Fibroblast of lung (primary cell): ENCODE results near the gene PXDC1. TPM values are rescaled to one million over a fixed set of nuclear protein-coding genes. Genes with fewer than 3 reads are reported as not detected.

Experiments used
- DNase-seq, 2 donors: peaks; one replicate each; pipeline versions ENCODE4 v3.0.0 to v3.0.0-alpha.2; 2010; ENCODE audit warnings: low read depth in 2 of 2
- H2AFZ ChIP-seq: 2 replicates; pipeline ENCODE4 v1.5.1; 2012; ENCODE audit warnings: low read length, control low read depth, inconsistent platforms
- H3K27ac ChIP-seq: 2 replicates; pipeline ENCODE4 v1.5.1; 2011; ENCODE audit warnings: low read length, control low read depth; ENCODE audit not compliant: insufficient read depth
- H3K27me3 ChIP-seq: 2 replicates; pipeline ENCODE4 v1.5.1; 2011; ENCODE audit warnings: mild to moderate bottlenecking, low read length; ENCODE audit not compliant: control insufficient read depth, insufficient read depth
- H3K36me3 ChIP-seq: 2 replicates; pipeline ENCODE4 v1.5.1; 2011; ENCODE audit warnings: low read length; ENCODE audit not compliant: control insufficient read depth, insufficient read depth
- H3K4me1 ChIP-seq: 2 replicates; pipeline ENCODE4 v1.5.1; 2011; ENCODE audit warnings: low read length; ENCODE audit not compliant: control insufficient read depth, insufficient read depth; ENCODE audit errors: extremely low read depth
- H3K4me2 ChIP-seq: 2 replicates; pipeline ENCODE4 v1.5.1; 2011; ENCODE audit warnings: low read length, control low read depth; ENCODE audit not compliant: insufficient read depth; ENCODE audit errors: extremely low read depth
- H3K4me3 ChIP-seq, 4 experiments: fragments of 200-600 bp in 1 of 4; sonication (generic) in 1 of 4; replicated peaks in 1 of 4; 2 replicates each; pipeline ENCODE4 v1.5.1; 2011 to 2016; ENCODE audit warnings: low read length in 4 of 4, low read depth in 3 of 4, mild to moderate bottlenecking in 3 of 4, control low read depth in 2 of 4, inconsistent platforms in 1 of 4, mixed read lengths in 1 of 4; ENCODE audit not compliant: insufficient read depth in 1 of 4; ENCODE audit errors: control extremely low read depth in 1 of 4
- H3K79me2 ChIP-seq: 2 replicates; pipeline ENCODE4 v1.5.1; 2012; ENCODE audit warnings: mild to moderate bottlenecking, low read length, inconsistent platforms; ENCODE audit not compliant: control insufficient read depth, insufficient read depth
- H3K9ac ChIP-seq: 2 replicates; pipeline ENCODE4 v1.5.1; 2011; ENCODE audit warnings: mild to moderate bottlenecking, low read length, control low read depth; ENCODE audit not compliant: insufficient read depth
- H3K9me3 ChIP-seq: 2 replicates; pipeline ENCODE4 v1.5.1; 2012; ENCODE audit warnings: low read depth, low read length; ENCODE audit not compliant: control insufficient read depth, insufficient read depth
- H4K20me1 ChIP-seq: 2 replicates; pipeline ENCODE4 v1.5.1; 2011; ENCODE audit warnings: low read length; ENCODE audit not compliant: control insufficient read depth, insufficient read depth; ENCODE audit errors: extremely low read depth
- CTCF ChIP-seq, 2 donors: IDR thresholded peaks in 1 of 2; conservative IDR thresholded peaks in 1 of 2; 1 replicate in 1 of 2; 2 replicates in 1 of 2; pipeline ENCODE4 v1.5.1; 2011 to 2012; ENCODE audit warnings: low read length in 2 of 2, control low read depth in 1 of 2, inconsistent platforms in 1 of 2, low read depth in 1 of 2, mild to moderate bottlenecking in 1 of 2
- EZH2 ChIP-seq: IDR thresholded peaks from 2 replicates; pipeline ENCODE4 v1.5.1; 2012; ENCODE audit warnings: low read length, control low read depth, mild to moderate bottlenecking; ENCODE audit errors: missing control alignments
- polyA plus RNA-seq, 2 donors: library from polyadenylated mRNA; depleted of rRNA in 1 of 2; stranded (reverse) in 1 of 2; unstranded in 1 of 2; fragments of >200 nt; gene quantifications; 2 replicates each; pipeline ENCODE4 v1.2.1, GENCODE V29; 2011 to 2012; ENCODE audit warnings: missing spikeins in 1 of 2
- total RNA-seq: library from RNA; depleted of rRNA; stranded (reverse); fragments of >200 nt; gene quantifications from 2 replicates; pipeline ENCODE4 v1.2.1, GENCODE V29; 2014

PXDC1 gene
- total and polyA plus RNA-seq, 2 donors (not counting 1 experiment from before 2014, with no cell fraction given): 30.3 to 52.7 TPM

DNA sequence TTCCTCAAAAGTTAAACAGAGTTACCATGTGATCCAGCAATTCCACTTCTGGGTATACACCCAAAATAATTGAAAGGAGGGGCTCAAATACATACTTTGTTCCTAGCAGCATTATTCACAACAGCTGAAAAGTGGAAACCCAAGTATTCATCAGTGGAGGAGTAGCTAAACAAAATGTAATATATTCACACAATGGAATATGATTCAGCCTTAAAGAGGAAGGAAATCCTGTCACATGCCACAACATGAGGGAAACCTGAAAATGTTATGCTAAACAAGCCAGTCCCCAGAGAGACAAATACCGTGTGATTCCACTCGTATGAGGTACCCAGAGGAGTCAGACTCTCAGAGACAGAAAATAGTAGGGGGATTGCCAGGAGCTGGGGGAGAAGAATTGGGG, 44.5 kb downstream of the PXDC1 start:
- H3K4me2 ChIP-seq: no peak overlapping the region
- H3K4me3 ChIP-seq: no peak overlapping the region
- H4K20me1 ChIP-seq: no peaks in the 10 kb centered on the region
- H3K36me3 ChIP-seq: no peaks in the 10 kb centered on the region
- no peak for TF ChIP-seq CTCF (conservative IDR thresholded peaks at IDR 0.05 in 1 of 2, IDR thresholded peaks at IDR 0.05 in 1 of 2; ENCODE audit: low read depth in 1 of 2, low read length in 2 of 2)
- TF ChIP-seq EZH2: no peak
- H3K27me3 ChIP-seq: no peaks in the 10 kb centered on the region
- peak in 1 of 2 donors; percentile 6 for DNase-seq
- no peaks in the 10 kb centered on the region for H3K4me1 ChIP-seq
- no peaks in the 10 kb centered on the region for H3K9me3 ChIP-seq
- no peak overlapping the region for H3K9ac ChIP-seq
- no peak overlapping the region for H3K27ac ChIP-seq
- H2AFZ ChIP-seq: no peak overlapping the region
- H3K79me2 ChIP-seq: no peaks in the 10 kb centered on the region

DNA sequence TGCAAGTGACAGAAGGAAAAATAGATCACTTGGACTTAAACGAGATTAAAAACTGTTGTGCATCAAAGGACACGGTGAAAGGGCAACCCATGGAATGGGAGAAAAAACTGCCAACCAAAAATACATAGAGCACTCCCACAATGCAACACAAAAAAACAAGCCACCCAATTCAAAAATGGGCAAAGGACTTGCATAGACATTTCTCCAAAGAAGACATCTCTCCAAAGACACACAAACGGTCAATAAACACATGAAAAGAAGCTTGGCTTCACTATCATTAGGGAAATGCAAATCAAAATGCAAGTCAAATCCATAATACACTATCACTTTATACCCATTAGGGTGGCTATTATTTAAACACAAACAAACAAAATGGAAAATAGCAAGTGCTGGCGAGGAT, 45.0 kb downstream of the PXDC1 start:
- Histone ChIP-seq H3K9me3 (no peaks in the 10 kb centered on the region), H3K9ac (no peak overlapping the region), H3K4me3 (no peak overlapping the region), H3K4me1 (no peaks in the 10 kb centered on the region), H2AFZ (no peak overlapping the region), H3K79me2 (no peaks in the 10 kb centered on the region), H3K36me3 (no peaks in the 10 kb centered on the region), H4K20me1 (no peaks in the 10 kb centered on the region), H3K27me3 (no peaks in the 10 kb centered on the region), H3K4me2 (no peak overlapping the region), H3K27ac (no peak overlapping the region)
- DNase-seq: no peak
- TF ChIP-seq EZH2: no peak
- TF ChIP-seq CTCF (conservative IDR thresholded peaks at IDR 0.05 in 1 of 2, IDR thresholded peaks at IDR 0.05 in 1 of 2; ENCODE audit: low read depth in 1 of 2, low read length in 2 of 2): no peak

GRCh38 chr6:3701631-3702030, 49.9 kb downstream of the PXDC1 start:
- no peak overlapping the region for H2AFZ ChIP-seq
- no peaks in the 10 kb centered on the region for H4K20me1 ChIP-seq

More at GRCh38 chr6:3701631-3702030, 49.9 kb downstream of the PXDC1 start:
- no peak overlapping the region for H3K4me2 ChIP-seq
- TF ChIP-seq CTCF (conservative IDR thresholded peaks at IDR 0.05 in 1 of 2, IDR thresholded peaks at IDR 0.05 in 1 of 2; ENCODE audit: low read depth in 1 of 2, low read length in 2 of 2) (no peak), EZH2 (no peak)
- no peak for DNase-seq
- no peaks in the 10 kb centered on the region for H3K9me3 ChIP-seq
- H3K4me3 ChIP-seq: no peak overlapping the region
- H3K9ac ChIP-seq: no peak overlapping the region
- H3K27me3 ChIP-seq: no peaks in the 10 kb centered on the region
- H3K79me2 ChIP-seq: no peaks in the 10 kb centered on the region
- H3K27ac ChIP-seq: no peak overlapping the region
- H3K4me1 ChIP-seq: peaks cover 4% of the 10 kb centered on the region
- no peaks in the 10 kb centered on the region for H3K36me3 ChIP-seq
